Adipocyte (in vitro differentiated cells): ENCODE results near the gene FSIP1.

Source experiments
- DNase-seq: peaks from one replicate; pipeline ENCODE4 v3.0.0-alpha.2; 2015; ENCODE audit warnings: low read depth
- H3K27me3 ChIP-seq: replicated peaks from 2 replicates; pipeline ENCODE4 v1.7.0; 2013; ENCODE audit warnings: mild to moderate bottlenecking, low read length, moderate library complexity; ENCODE audit not compliant: control insufficient read depth, insufficient read depth
- H3K36me3 ChIP-seq: 2 replicates; pipeline ENCODE4 v1.7.0; 2013; ENCODE audit warnings: low read length, mild to moderate bottlenecking, moderate library complexity; ENCODE audit not compliant: control insufficient read depth, insufficient read depth, severe bottlenecking
- H3K4me1 ChIP-seq: 2 replicates; pipeline ENCODE4 v1.7.0; 2013; ENCODE audit warnings: mild to moderate bottlenecking, low read length, moderate library complexity; ENCODE audit not compliant: control insufficient read depth, insufficient read depth
- H3K4me3 ChIP-seq: 2 replicates; pipeline ENCODE4 v1.7.0; 2013; ENCODE audit warnings: mild to moderate bottlenecking, low read length, moderate library complexity
- H3K9ac ChIP-seq: 2 replicates; pipeline ENCODE4 v1.7.0; 2013; ENCODE audit warnings: mild to moderate bottlenecking, low read length, moderate library complexity
- H3K9me3 ChIP-seq: 2 replicates; pipeline ENCODE4 v1.7.0; 2013; ENCODE audit warnings: mild to moderate bottlenecking, low read length, moderate library complexity; ENCODE audit not compliant: control insufficient read depth

The FSIP1 gene

GRCh38 chr15:39697509-39697908 lies 85.1 kb downstream of the FSIP1 start:
- H3K27me3 ChIP-seq, result no peaks in the 10 kb centered on the region
- no peak overlapping the region for H3K9ac ChIP-seq
- no peak for DNase-seq
- H3K4me1 ChIP-seq, result peaks cover 12% of the 10 kb centered on the region
- no peaks in the 10 kb centered on the region for H3K36me3 ChIP-seq
- H3K4me3 ChIP-seq, result no peak overlapping the region
- no peaks in the 10 kb centered on the region for H3K9me3 ChIP-seq

GRCh38 chr15:39695793-39696192 lies 86.8 kb downstream of the FSIP1 start:
- DNase-seq, result no peak
- Histone ChIP-seq H3K27me3 (no peaks in the 10 kb centered on the region), H3K4me1 (peaks cover 19% of the 10 kb centered on the region)

GRCh38 chr15:39692356-39693327 lies 90.0 kb downstream of the FSIP1 start:
- H3K9ac ChIP-seq, result no peak overlapping the region
- H3K36me3 ChIP-seq, result no peaks in the 10 kb centered on the region
- no peak overlapping the region for H3K4me3 ChIP-seq
- H3K9me3 ChIP-seq, result no peaks in the 10 kb centered on the region
- peaks cover 8% of the 10 kb centered on the region for H3K4me1 ChIP-seq
- no peaks in the 10 kb centered on the region for H3K27me3 ChIP-seq
- no peak for DNase-seq

More at GRCh38 chr15:39695793-39696192, 86.8 kb downstream of the FSIP1 start:
- Histone ChIP-seq H3K9me3 (no peaks in the 10 kb centered on the region), H3K36me3 (no peaks in the 10 kb centered on the region), H3K9ac (no peak overlapping the region), H3K4me3 (no peak overlapping the region)

GRCh38 chr15:39690881-39691634 lies 91.6 kb downstream of the FSIP1 start:
- Histone ChIP-seq H3K9ac (no peak overlapping the region), H3K9me3 (no peaks in the 10 kb centered on the region), H3K36me3 (no peaks in the 10 kb centered on the region), H3K4me1 (peaks cover 15% of the 10 kb centered on the region), H3K27me3 (no peaks in the 10 kb centered on the region), H3K4me3 (no peak overlapping the region)
- DNase-seq, result no peak

GRCh38 chr15:39687965-39688364 lies 94.7 kb downstream of the FSIP1 start:
- H3K4me1 ChIP-seq, result peaks cover 15% of the 10 kb centered on the region
- no peaks in the 10 kb centered on the region for H3K9me3 ChIP-seq
- H3K36me3 ChIP-seq, result no peaks in the 10 kb centered on the region
- no peak overlapping the region for H3K9ac ChIP-seq
- H3K4me3 ChIP-seq, result no peak overlapping the region
- no peaks in the 10 kb centered on the region for H3K27me3 ChIP-seq
- DNase-seq, result no peak

- H3K9ac ChIP-seq, result no peak overlapping the region
- H3K4me3 ChIP-seq, result no peak overlapping the region
- H3K27me3 ChIP-seq, result no peaks in the 10 kb centered on the region
- DNase-seq, result peak; percentile 84
- H3K4me1 ChIP-seq, result peaks cover 28% of the 10 kb centered on the region
- H3K36me3 ChIP-seq, result no peaks in the 10 kb centered on the region
- no peaks in the 10 kb centered on the region for H3K9me3 ChIP-seq
Measured at GRCh38 chr15:39685999-39686613, 96.5 kb downstream of the FSIP1 start.

- Histone ChIP-seq H3K4me3 (no peak overlapping the region), H3K9ac (no peak overlapping the region), H3K4me1 (peaks cover 30% of the 10 kb centered on the region), H3K9me3 (no peaks in the 10 kb centered on the region), H3K36me3 (no peaks in the 10 kb centered on the region), H3K27me3 (no peaks in the 10 kb centered on the region)
- peak; percentile 44 for DNase-seq
Measured at GRCh38 chr15:39685367-39685766, 97.3 kb downstream of the FSIP1 start.

- Histone ChIP-seq H3K36me3 (no peaks in the 10 kb centered on the region), H3K4me3 (no peak overlapping the region)
- DNase-seq, result no peak
Measured at GRCh38 chr15:39684233-39684632, 98.4 kb downstream of the FSIP1 start.

GRCh38 chr15:39682366-39682765 lies 100.3 kb downstream of the FSIP1 start:
- Histone ChIP-seq H3K9ac (peak overlapping the region; percentile 24), H3K9me3 (no peaks in the 10 kb centered on the region), H3K27me3 (no peaks in the 10 kb centered on the region), H3K4me3 (no peak overlapping the region), H3K4me1 (peaks cover 33% of the 10 kb centered on the region), H3K36me3 (no peaks in the 10 kb centered on the region)
- peak; percentile 70 for DNase-seq

More at GRCh38 chr15:39684233-39684632, 98.4 kb downstream of the FSIP1 start:
- Histone ChIP-seq H3K4me1 (peaks cover 33% of the 10 kb centered on the region), H3K9me3 (no peaks in the 10 kb centered on the region), H3K9ac (no peak overlapping the region), H3K27me3 (no peaks in the 10 kb centered on the region)

GRCh38 chr15:39680868-39681267 lies 101.8 kb downstream of the FSIP1 start:
- DNase-seq, result peak; percentile 81
- Histone ChIP-seq H3K36me3 (no peaks in the 10 kb centered on the region), H3K4me1 (peaks cover 26% of the 10 kb centered on the region), H3K27me3 (no peaks in the 10 kb centered on the region), H3K9me3 (no peaks in the 10 kb centered on the region), H3K4me3 (no peak overlapping the region), H3K9ac (peak overlapping the region; percentile 61)

- Histone ChIP-seq H3K27me3 (no peaks in the 10 kb centered on the region), H3K4me3 (no peak overlapping the region), H3K9ac (no peak overlapping the region), H3K4me1 (peaks cover 6% of the 10 kb centered on the region), H3K36me3 (no peaks in the 10 kb centered on the region), H3K9me3 (no peaks in the 10 kb centered on the region)
- no peak for DNase-seq
Measured at GRCh38 chr15:39672666-39673065, 110.0 kb downstream of the FSIP1 start.
